Duodenal mucosa (tissue), 2 donors: Measurements from ENCODE around the gene CKB.

Experiments
- H3K27ac ChIP-seq: one replicate; pipeline ENCODE4 v1.7.0; 2013; ENCODE audit warnings: low read depth, low read length
- H3K27me3 ChIP-seq, 2 donors: one replicate each; pipeline ENCODE4 v1.7.0; 2013; ENCODE audit warnings: low read length in 2 of 2, control low read depth in 1 of 2; ENCODE audit not compliant: insufficient read depth in 2 of 2, control insufficient read depth in 1 of 2
- H3K36me3 ChIP-seq, 2 donors: one replicate each; pipeline ENCODE4 v1.7.0; 2013; ENCODE audit warnings: low read length in 2 of 2, control low read depth in 1 of 2; ENCODE audit not compliant: insufficient read depth in 2 of 2, control insufficient read depth in 1 of 2
- H3K4me1 ChIP-seq, 2 donors: one replicate each; pipeline ENCODE4 v1.7.0; 2013; ENCODE audit warnings: low read length in 2 of 2, control low read depth in 1 of 2; ENCODE audit not compliant: insufficient read depth in 2 of 2, control insufficient read depth in 1 of 2
- H3K4me3 ChIP-seq, 2 donors: one replicate each; pipeline ENCODE4 v1.7.0; 2013; ENCODE audit warnings: low read length in 2 of 2, low read depth in 1 of 2
- H3K9ac ChIP-seq, 2 donors: one replicate each; pipeline ENCODE4 v1.7.0; 2013; ENCODE audit warnings: low read length in 2 of 2, low read depth in 1 of 2
- H3K9me3 ChIP-seq, 2 donors: one replicate each; pipeline ENCODE4 v1.7.0; 2013; ENCODE audit warnings: low read length in 2 of 2, control low read depth in 1 of 2; ENCODE audit not compliant: control insufficient read depth in 1 of 2

CKB gene

DNA sequence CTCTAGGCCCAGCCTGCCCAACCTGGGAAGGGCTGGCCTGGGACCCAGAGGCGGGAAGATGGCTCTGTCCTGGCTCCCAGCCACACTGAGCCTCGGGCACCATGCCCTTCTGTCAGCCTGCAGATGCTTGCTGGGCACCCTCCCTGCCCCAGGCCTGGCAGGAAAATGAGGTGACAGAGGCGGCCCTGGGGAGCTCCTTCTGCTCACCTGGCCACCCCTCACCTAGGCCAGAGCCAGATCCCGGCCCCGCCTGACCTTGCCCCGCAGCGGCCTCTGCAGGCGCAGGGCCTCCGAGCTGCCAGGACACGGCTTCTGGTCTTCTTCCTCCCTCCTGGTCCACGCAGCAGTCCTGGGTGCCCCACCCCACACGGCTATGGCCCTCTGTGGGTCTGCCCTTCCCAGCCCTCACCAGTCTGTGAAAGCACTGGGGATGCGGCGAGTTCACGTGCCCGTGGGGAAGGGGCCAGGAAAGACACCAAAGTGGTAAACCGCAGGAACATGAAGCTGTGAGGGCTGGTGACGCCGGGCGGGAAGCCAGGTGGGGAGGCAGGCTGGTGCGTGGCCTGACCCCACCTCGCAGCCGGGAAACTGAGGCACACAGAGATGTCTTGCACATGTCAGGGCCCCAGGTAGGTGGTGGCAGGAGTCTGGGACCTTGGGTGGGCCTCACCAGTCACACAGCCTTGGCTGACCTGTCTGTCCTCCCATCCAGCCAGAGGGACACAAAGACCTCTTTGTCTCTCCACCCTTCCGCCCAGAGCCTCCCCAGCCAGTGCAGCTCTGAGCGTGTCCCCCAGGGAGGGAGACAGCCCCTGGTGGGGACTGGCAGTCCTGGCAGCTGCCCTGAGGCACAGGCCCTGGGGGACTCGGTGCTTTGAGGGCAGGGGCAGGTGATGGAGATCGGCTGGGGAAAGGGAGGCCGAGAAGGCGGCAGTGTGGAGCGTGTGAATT lies 27.0 kb upstream of the CKB start:
- H3K9me3 ChIP-seq, result no peaks in the 10 kb centered on the region
- no peak overlapping the region for H3K4me3 ChIP-seq
- no peaks in the 10 kb centered on the region for H3K36me3 ChIP-seq
- H3K9ac ChIP-seq, result no peak overlapping the region
- H3K4me1 ChIP-seq, result peaks cover 0 to 2% of the 10 kb centered on the region in 2 donors
- H3K27me3 ChIP-seq, result no peaks in the 10 kb centered on the region
- H3K27ac ChIP-seq, result no peak overlapping the region

DNA sequence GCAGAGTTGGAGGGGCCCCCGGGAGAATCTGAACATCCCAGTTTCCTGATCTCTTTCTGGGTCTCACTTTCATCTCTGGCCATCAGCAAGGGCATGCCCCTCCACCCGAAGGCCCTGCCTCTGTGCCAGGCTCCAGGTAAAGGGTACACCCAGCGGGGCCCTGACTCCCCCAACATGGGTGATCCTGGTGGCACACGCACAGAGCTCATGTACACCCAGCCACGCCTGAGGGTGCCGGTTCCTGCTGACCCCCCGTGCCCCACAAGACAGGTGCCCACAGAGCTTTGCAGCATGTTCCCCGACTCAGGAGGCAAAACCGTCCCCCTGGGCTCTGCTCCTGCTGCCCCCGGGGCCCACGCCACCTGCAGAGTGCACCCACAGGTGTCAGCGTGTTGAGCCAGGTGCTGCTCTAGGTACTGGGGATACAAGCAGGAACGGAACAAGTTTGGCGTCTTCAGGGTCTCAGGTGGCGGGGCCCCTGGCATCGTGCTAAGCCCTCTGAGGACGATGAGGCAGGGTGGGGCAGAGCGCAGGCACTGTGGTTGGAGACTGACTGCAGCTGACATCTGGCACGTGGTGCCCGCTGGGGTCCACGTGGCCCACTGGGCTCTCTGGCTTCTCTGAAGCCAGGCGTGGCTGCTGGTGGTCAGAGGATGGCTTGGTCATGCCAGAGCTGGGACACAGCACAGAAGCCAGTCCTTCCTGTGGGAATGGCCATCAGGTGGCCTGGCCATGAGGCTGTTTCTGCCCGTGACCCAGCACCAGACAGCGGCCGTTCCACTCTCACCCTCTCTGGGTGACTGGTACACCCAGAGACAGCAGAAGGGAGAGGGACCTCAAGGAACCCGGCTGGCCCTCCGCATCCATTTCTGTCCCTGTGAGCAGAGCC lies 26.1 kb upstream of the CKB start:
- no peak overlapping the region for H3K9ac ChIP-seq
- H3K4me3 ChIP-seq, result no peak overlapping the region
- H3K27me3 ChIP-seq, result no peaks in the 10 kb centered on the region
- H3K4me1 ChIP-seq, result peaks cover 0 to 6% of the 10 kb centered on the region in 2 donors
- no peaks in the 10 kb centered on the region for H3K9me3 ChIP-seq
- no peaks in the 10 kb centered on the region for H3K36me3 ChIP-seq
- no peak overlapping the region for H3K27ac ChIP-seq

DNA sequence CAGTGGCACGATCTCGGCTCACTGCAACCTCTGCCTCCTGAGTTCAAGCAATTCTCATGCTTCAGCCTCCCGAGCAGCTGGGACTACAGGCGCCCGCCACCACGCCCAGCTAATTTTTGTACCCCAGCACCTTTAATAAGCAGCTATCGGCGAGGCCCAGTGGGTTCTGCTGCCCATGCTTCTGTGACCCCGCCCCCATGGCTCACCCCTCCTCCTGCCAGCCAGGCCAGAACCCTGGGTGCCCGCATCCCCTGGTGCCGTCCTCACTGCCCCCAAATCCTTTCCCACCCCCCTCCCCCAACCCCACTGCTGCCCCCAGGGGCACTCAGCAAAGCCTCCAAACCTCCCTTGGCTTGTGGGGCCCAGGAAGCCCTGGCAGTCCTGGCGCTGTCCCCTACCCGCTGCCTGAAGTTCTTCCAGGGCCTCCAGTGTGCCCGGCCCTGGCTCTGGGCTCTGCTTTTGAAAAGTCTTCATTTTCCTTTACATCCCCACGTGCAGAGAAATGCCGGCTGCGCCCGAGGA lies 25.4 kb upstream of the CKB start:
- Histone ChIP-seq H3K27ac (no peak overlapping the region), H3K4me3 (no peak overlapping the region), H3K36me3 (no peaks in the 10 kb centered on the region), H3K9ac (no peak overlapping the region), H3K4me1 (peaks cover 0 to 11% of the 10 kb centered on the region in 2 donors), H3K9me3 (no peaks in the 10 kb centered on the region), H3K27me3 (no peaks in the 10 kb centered on the region)

DNA sequence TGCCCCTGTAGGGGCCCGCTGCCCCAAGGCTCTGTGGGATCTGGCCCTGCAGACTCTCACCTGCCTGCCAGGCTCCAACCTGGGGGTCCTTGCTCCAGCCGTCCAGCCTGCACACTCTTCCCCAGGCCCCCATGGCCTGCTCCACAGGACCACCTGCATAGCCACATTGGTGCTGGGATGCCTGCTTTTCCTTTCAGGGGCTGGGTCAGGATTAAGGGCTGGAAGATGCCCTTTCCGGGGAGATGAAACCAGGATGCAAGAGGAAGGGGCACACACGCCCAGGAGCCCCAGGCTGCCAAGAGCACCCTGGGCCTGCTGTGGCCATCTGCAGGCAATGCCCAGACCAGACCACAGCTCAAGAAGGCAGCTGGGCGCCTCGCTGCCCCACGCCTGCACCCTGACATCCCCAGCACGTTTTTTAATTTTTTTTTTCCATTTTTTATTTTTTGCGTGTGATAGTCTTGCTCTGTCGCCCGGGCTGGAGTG lies 24.9 kb upstream of the CKB start:
- Histone ChIP-seq H3K27me3 (no peaks in the 10 kb centered on the region), H3K27ac (no peak overlapping the region), H3K9ac (no peak overlapping the region), H3K9me3 (no peaks in the 10 kb centered on the region), H3K4me1 (peaks cover 0 to 15% of the 10 kb centered on the region in 2 donors), H3K4me3 (no peak overlapping the region), H3K36me3 (no peaks in the 10 kb centered on the region)

DNA sequence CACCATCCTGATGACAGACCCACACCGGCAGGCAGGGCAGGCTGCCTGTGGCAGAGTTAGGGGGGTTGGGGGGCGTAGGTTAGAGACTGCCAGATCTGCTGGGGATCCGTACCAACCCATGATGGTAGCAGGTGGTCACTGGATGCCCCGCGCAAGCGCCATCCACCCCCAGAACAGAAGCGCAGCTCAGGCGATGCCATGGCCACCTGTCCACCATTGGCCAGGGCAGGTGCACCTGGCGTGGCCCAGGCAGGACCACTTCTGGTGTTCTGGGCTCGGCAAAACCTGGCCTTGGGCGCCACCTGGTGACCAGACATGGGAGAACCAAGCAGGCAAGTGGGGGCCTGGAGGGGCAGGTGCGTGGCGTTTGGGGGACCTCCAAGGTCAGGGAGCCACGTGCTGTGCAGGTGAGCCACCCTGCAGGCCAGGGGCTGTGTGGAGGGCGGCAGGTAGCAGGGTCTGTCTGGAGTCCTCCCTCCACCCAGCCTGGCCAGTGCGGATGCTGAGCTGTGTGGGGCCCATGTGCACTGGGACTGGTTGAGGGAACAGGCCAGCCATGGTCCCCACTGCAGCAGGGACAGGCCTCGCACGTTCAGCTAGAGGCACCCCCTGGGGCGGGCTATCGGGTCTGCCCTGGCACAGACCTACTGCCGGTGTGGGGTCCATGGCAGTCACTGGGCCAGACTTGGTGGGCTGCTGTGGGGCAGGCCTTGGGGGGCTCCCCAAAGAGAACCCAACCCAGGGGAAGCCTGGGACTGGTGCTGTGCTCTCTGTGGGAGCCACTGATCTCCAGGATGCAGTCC lies 24.2 kb upstream of the CKB start:
- no peak overlapping the region for H3K4me3 ChIP-seq
- H3K27ac ChIP-seq, result no peak overlapping the region
- no peak overlapping the region for H3K9ac ChIP-seq

DNA sequence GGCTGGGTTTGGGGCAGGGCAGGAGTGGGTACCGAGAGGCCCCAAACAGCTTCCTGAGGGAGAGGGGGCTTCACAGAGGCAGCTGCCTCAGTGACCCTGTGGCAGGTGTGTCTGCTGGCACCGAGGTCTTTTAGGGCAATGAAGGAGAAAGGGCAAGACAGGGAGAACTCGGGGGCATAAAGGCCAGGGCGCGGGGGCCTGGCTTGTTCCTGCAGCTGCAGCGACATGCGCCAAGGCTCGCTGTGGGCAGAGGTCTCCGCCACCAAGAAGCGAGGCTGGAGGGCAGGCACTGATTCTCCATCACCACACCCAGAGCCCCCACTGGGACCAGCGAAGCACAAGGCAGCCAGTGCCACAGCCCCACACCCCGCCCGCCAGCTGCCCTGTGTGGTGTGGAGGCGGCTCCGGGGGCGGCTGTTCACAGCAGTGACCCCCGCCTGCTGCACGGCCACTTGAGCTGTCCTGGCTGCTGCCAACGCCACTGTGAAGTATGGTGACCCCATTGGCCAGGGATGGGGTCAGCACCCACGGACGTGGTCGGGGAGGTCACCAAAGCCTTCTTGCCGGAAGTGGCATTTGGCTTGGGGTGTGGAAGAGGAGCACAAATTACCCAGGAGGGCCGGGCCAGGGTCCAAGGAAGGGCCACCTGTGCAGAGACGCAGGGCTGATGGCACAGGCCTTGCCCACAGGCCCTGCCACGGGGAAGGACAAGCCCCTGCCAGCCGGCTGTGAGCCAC lies 23.5 kb upstream of the CKB start:
- Histone ChIP-seq H3K36me3 (no peaks in the 10 kb centered on the region), H3K9me3 (no peaks in the 10 kb centered on the region), H3K9ac (no peak overlapping the region), H3K4me3 (no peak overlapping the region), H3K27ac (no peak overlapping the region), H3K4me1 (peaks cover 0 to 18% of the 10 kb centered on the region in 2 donors), H3K27me3 (no peaks in the 10 kb centered on the region)

More for the DNA sequence above, 24.2 kb upstream of the CKB start:
- peaks cover 0 to 18% of the 10 kb centered on the region in 2 donors for H3K4me1 ChIP-seq
- H3K36me3 ChIP-seq, result no peaks in the 10 kb centered on the region
- H3K27me3 ChIP-seq, result no peaks in the 10 kb centered on the region
- no peaks in the 10 kb centered on the region for H3K9me3 ChIP-seq

DNA sequence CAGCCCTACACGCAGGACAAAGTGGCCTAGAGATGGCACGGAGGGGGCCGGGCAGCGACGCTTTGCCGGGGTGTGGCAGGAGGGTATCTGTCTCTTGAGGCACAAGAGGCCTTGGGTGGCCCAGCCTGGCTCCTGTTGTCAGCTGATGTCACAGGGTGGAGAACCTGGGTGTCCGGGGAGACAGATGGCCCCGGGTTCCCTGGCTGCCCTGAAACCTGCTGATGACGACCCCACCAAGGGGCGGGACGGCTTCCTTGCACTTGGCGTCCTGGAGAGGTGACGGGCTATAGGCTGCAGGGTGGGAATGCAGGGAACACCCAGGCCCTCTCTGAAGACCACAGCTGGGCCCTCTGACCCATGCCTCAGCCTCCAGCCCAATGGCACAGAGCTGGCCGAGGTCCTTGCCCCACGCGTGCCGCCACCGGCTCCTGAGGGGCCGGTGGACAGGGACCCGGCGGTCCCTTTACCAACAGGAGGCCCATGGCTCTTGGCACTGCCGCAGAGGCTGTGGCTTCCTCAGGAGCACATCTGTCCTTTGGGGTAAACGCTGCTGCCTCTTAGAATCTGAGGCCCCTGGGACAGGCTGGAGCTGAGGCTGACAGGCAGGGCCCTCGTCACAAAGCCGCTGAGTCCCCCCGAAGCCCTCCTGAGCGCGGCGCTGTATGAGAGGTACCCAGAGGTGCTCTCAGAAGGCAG lies 22.7 kb upstream of the CKB start:
- Histone ChIP-seq H3K4me3 (no peak overlapping the region), H3K9me3 (no peaks in the 10 kb centered on the region), H3K36me3 (no peaks in the 10 kb centered on the region), H3K27me3 (no peaks in the 10 kb centered on the region), H3K4me1 (peaks cover 6 to 18% of the 10 kb centered on the region in 2 donors), H3K9ac (no peak overlapping the region), H3K27ac (no peak overlapping the region)

DNA sequence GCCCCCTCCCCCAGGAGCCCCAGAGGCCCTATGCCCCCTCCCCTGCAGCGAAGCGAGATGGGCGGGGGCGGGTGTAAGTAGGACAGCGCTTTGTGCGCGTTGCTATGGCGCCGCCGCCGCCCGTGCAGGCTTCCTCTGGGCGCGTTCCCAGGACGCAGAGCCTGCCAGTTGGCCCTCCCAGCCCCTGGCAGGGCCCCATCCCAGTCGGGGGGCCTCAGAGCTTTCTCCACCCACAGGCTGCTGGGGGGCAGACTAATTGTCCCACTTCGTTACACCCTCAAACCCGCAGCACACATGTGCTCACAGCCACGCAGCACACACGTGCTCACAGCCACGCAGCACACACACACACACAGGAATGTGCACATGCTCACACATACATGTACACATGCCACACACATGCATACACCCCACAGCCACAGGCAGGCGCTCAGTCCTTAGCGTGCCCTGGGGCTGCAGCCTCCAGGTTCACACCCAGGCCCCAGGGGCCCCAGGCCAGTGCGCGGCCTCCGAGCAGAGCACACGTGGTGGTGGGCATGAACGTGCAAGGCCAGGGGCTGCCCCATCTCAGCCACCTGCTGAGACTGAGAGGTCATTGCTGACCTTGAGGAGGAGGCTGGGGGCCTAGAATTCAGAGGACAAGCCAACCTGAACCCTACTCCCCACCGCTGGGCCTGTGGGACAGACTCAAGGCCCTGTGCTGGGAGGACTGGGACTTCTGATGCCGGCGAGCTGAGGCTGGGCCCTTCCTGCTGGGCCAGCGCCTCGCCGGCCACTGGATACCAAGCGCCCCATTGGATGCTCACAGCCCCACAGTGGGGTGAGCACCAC lies 22.0 kb upstream of the CKB start:
- Histone ChIP-seq H3K36me3 (no peaks in the 10 kb centered on the region), H3K4me3 (no peak overlapping the region), H3K9me3 (no peaks in the 10 kb centered on the region), H3K9ac (no peak overlapping the region), H3K27me3 (no peaks in the 10 kb centered on the region), H3K27ac (no peak overlapping the region), H3K4me1 (peaks cover 9 to 22% of the 10 kb centered on the region in 2 donors)
